Measurements from ENCODE around the gene CHPT1. TPM values are rescaled to one million over a fixed set of nuclear protein-coding genes. Genes with fewer than 3 reads are reported as not detected.

CHPT1 gene
- total and polyA plus RNA-seq, 2 of the 13 experiments (the other 11 are each of a cell fraction or from before 2014, with no cell fraction given): 117 to 178 TPM

DNA sequence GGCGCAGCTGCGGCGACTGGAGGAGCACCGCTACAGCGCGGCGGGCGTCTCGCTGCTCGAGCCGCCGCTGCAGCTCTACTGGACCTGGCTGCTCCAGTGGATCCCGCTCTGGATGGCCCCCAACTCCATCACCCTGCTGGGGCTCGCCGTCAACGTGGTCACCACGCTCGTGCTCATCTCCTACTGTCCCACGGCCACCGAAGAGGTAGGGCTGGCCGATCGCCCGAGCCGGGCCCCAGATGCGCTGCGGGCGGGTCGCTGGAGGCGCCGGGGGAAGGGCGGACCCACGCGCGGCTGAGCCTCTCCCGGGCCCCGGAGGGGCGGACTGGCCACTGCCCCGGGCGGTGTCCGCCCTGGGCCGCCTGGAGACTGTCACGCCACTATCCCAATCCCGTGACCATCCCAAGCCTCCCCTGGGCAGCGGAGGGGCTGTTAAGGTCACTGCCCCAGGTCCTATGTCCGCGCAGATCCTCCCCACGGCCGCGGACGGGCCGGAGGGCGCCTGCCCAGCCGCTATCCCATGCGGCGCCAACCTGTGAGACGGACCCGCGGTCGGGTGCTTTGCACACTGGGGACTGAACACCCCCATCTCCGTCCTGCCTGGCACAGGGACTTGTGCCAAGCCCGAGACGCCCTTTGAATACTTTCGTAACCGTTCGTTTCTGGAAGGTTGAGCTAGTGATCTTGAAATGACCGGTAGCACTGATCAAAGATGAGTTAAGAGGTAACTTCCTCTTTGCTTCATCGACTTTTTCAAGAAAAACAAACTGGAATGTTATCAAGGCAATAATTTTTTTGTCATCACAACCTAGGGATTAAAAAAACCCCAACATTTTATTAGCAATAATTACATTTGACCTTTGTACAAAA, 725 bp downstream of the CHPT1 start (continued):
- no peak for TF ChIP-seq ZHX2 (IDR thresholded peaks at IDR 0.05; ENCODE audit: low read depth)
- TF ChIP-seq ZHX2 (CRISPR knock-in tag; IDR thresholded peaks at IDR 0.05; ENCODE audit: borderline replicate concordance): no peak
- no peak for TF ChIP-seq ZNF335 (CRISPR knock-in tag; IDR thresholded peaks at IDR 0.05)
- no peak for TF ChIP-seq NPAS2 (CRISPR knock-in tag; IDR thresholded peaks at IDR 0.05; ENCODE audit: borderline replicate concordance)
- TF ChIP-seq, protein P1, sequence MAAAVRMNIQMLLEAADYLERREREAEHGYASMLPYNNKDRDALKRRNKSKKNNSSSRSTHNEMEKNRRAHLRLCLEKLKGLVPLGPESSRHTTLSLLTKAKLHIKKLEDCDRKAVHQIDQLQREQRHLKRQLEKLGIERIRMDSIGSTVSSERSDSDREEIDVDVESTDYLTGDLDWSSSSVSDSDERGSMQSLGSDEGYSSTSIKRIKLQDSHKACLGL (CRISPR knock-in tag; IDR thresholded peaks at IDR 0.05): peak; percentile 60; the same call in 1 of the 2 replicates
- TF ChIP-seq HMGXB4 (CRISPR knock-in tag; IDR thresholded peaks at IDR 0.05; ENCODE audit: borderline replicate concordance in 1 of 2, low read depth in 1 of 2): peak; percentile 54 to 61; a peak in 3 of 4 replicates
- TF ChIP-seq ZNF773 (CRISPR knock-in tag; IDR thresholded peaks at IDR 0.05; ENCODE audit: borderline replicate concordance): no peak
- TF ChIP-seq, protein P2, sequence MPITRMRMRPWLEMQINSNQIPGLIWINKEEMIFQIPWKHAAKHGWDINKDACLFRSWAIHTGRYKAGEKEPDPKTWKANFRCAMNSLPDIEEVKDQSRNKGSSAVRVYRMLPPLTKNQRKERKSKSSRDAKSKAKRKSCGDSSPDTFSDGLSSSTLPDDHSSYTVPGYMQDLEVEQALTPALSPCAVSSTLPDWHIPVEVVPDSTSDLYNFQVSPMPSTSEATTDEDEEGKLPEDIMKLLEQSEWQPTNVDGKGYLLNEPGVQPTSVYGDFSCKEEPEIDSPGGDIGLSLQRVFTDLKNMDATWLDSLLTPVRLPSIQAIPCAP (CRISPR knock-in tag; IDR thresholded peaks at IDR 0.05; ENCODE audit: low read depth): no peak
- no peak for TF ChIP-seq HNRNPH1 (optimal IDR thresholded peaks at IDR 0.05; ENCODE audit: low read depth, low read length)
- TF ChIP-seq FIP1L1 (IDR thresholded peaks at IDR 0.05; ENCODE audit: borderline replicate concordance, insufficient read depth, low read depth, low read length): no peak
- no peak for TF ChIP-seq EZH2 (conservative IDR thresholded peaks at IDR 0.05; ENCODE audit: low read depth, low read length)
- 0 out of 2 replicates have a peak, but pooled peaks have one; percentile 4 for TF ChIP-seq ZFY (CRISPR knock-in tag; IDR thresholded peaks at IDR 0.05)
- TF ChIP-seq NR3C1 (CRISPR knock-in tag; IDR thresholded peaks at IDR 0.05): no peak
- no peak for TF ChIP-seq KLF15 (CRISPR knock-in tag; IDR thresholded peaks at IDR 0.05; ENCODE audit: borderline replicate concordance)
- peak; percentile 62; the same call in 1 of the 2 replicates for TF ChIP-seq ETV5 (CRISPR knock-in tag; IDR thresholded peaks at IDR 0.05; ENCODE audit: borderline replicate concordance)
- TF ChIP-seq SOX6 (IDR thresholded peaks at IDR 0.05): no peak
- TF ChIP-seq SOX6 (CRISPR knock-in tag; IDR thresholded peaks at IDR 0.05): no peak
- TF ChIP-seq CBX5 (CRISPR knock-in tag; IDR thresholded peaks at IDR 0.05; ENCODE audit: borderline replicate concordance): no peak
- no peak for TF ChIP-seq ZNF263 (CRISPR knock-in tag; IDR thresholded peaks at IDR 0.05)
- TF ChIP-seq PAF1 (CRISPR knock-in tag; IDR thresholded peaks at IDR 0.05): no peak
